HEK293 (cell line): ENCODE measurements around the gene FYB2.

ENCODE experiments used
- CTCF ChIA-PET: fragments of 350-600 bp; formaldehyde crosslinking; extraction: SDS; loops from one replicate; lab custom pipeline; 2021; ENCODE audit warnings: antibody characterized with exemption; lab: Yijun Ruan, JAX
- POLR2A ChIA-PET: fragments of 300-600 bp; formaldehyde crosslinking; extraction: SDS; loops from one replicate; lab custom pipeline; 2020; ENCODE audit warnings: antibody characterized with exemption, inconsistent platforms; lab: Yijun Ruan, JAX
- H3K27ac ChIP-seq: fragments of 200-500 bp; sonication (Bioruptor generic); 2 replicates; pipeline ENCODE4 v1.5.1; 2014; ENCODE audit warnings: low read depth, low read length, control low read depth, inconsistent platforms; ENCODE audit errors: extremely low read depth
- H3K36me3 ChIP-seq, 2 experiments: fragments of 200-500 bp in 1 of 2; sonication (Bioruptor generic) in 1 of 2; 1 replicate in 1 of 2; 2 replicates in 1 of 2; pipeline ENCODE4 v1.5.1; 2014 to 2017; ENCODE audit warnings: inconsistent platforms in 2 of 2, low read length in 2 of 2; ENCODE audit not compliant: control insufficient read depth in 2 of 2, insufficient read depth in 1 of 2
- H3K4me1 ChIP-seq: fragments of 200-500 bp; sonication (Bioruptor generic); 2 replicates; pipeline ENCODE4 v1.5.1; 2014; ENCODE audit warnings: mild to moderate bottlenecking, low read length, inconsistent platforms; ENCODE audit not compliant: control insufficient read depth, insufficient read depth
- H3K4me3 ChIP-seq: 2 replicates; pipeline ENCODE4 v1.5.1; 2011; ENCODE audit warnings: low read depth, mild to moderate bottlenecking, control low read depth, low read length, moderate library complexity
- H3K9me3 ChIP-seq: fragments of 200-500 bp; sonication (Bioruptor generic); 2 replicates; pipeline ENCODE4 v1.5.1; 2014; ENCODE audit warnings: low read depth, low read length, inconsistent platforms; ENCODE audit not compliant: control insufficient read depth, insufficient read depth
- CTCF ChIP-seq: fragments of 450-650 bp; formaldehyde crosslinking; IDR thresholded peaks from 2 replicates; pipeline ENCODE4 v1.5.1; 2016; ENCODE audit warnings: missing biosample characterization, missing genetic modification characterization
- GLIS1 ChIP-seq: fragments of 450-650 bp; formaldehyde crosslinking; IDR thresholded peaks from 2 replicates; pipeline ENCODE4 v1.5.1; 2016; ENCODE audit warnings: missing biosample characterization, missing genetic modification characterization
- KLF10 ChIP-seq: fragments of 450-650 bp; IDR thresholded peaks from 2 replicates; pipeline ENCODE4 v1.5.1; 2018; ENCODE audit warnings: missing biosample characterization, mild to moderate bottlenecking, missing genetic modification characterization
- ZBTB11 ChIP-seq: fragments of 450-650 bp; formaldehyde crosslinking; conservative IDR thresholded peaks from 2 replicates; pipeline ENCODE4 v1.5.1; 2016; ENCODE audit warnings: low read depth, missing biosample characterization, missing genetic modification characterization
- ZBTB20 ChIP-seq: fragments of 450-650 bp; formaldehyde crosslinking; IDR thresholded peaks from 2 replicates; pipeline ENCODE4 v1.5.1; 2016; ENCODE audit warnings: missing biosample characterization, missing genetic modification characterization
- ZFHX2 ChIP-seq: fragments of 450-650 bp; formaldehyde crosslinking; conservative IDR thresholded peaks from 2 replicates; pipeline ENCODE4 v1.5.1; 2016; ENCODE audit warnings: missing biosample characterization, missing genetic modification characterization
- ZNF16 ChIP-seq: fragments of 450-650 bp; formaldehyde crosslinking; IDR thresholded peaks from 2 replicates; pipeline ENCODE4 v1.5.1; 2016; ENCODE audit warnings: low read depth, missing biosample characterization, missing genetic modification characterization
- ZNF175 ChIP-seq: fragments of 450-650 bp; formaldehyde crosslinking; IDR thresholded peaks from 2 replicates; pipeline ENCODE4 v1.5.1; 2016; ENCODE audit warnings: missing biosample characterization, missing genetic modification characterization
- ZNF18 ChIP-seq: fragments of 450-650 bp; formaldehyde crosslinking; IDR thresholded peaks from 2 replicates; pipeline ENCODE4 v1.5.1; 2016; ENCODE audit warnings: missing biosample characterization, missing genetic modification characterization
- ZNF19 ChIP-seq: fragments of 450-650 bp; formaldehyde crosslinking; IDR thresholded peaks from 2 replicates; pipeline ENCODE4; 2016; ENCODE audit warnings: missing biosample characterization, missing genetic modification characterization, low read depth
- ZNF202 ChIP-seq: fragments of 450-650 bp; formaldehyde crosslinking; IDR thresholded peaks from 2 replicates; pipeline ENCODE4 v1.5.1; 2016; ENCODE audit warnings: missing biosample characterization, missing genetic modification characterization, borderline replicate concordance
- ZNF239 ChIP-seq: fragments of 450-650 bp; formaldehyde crosslinking; IDR thresholded peaks from 2 replicates; pipeline ENCODE4 v1.5.1; 2016; ENCODE audit warnings: missing biosample characterization, missing genetic modification characterization
- ZNF266 ChIP-seq: fragments of 450-650 bp; formaldehyde crosslinking; IDR thresholded peaks from 2 replicates; pipeline ENCODE4 v1.5.1; 2016; ENCODE audit warnings: missing biosample characterization, missing genetic modification characterization, low read depth
- ZNF362 ChIP-seq: fragments of 450-650 bp; formaldehyde crosslinking; IDR thresholded peaks from 2 replicates; pipeline ENCODE4 v1.5.1; 2016; ENCODE audit warnings: missing biosample characterization, missing genetic modification characterization
- ZNF391 ChIP-seq: fragments of 450-650 bp; formaldehyde crosslinking; IDR thresholded peaks from 2 replicates; pipeline ENCODE4 v1.5.1; 2016; ENCODE audit warnings: low read depth, missing biosample characterization, missing genetic modification characterization, borderline replicate concordance
- ZNF416 ChIP-seq: fragments of 450-650 bp; formaldehyde crosslinking; IDR thresholded peaks from 2 replicates; pipeline ENCODE4 v1.5.1; 2016; ENCODE audit warnings: missing biosample characterization, missing genetic modification characterization
- ZNF426 ChIP-seq: fragments of 450-650 bp; formaldehyde crosslinking; IDR thresholded peaks from 2 replicates; pipeline ENCODE4 v1.5.1; 2017; ENCODE audit warnings: missing biosample characterization, missing genetic modification characterization, mild to moderate bottlenecking, inconsistent platforms, moderate library complexity
- ZNF513 ChIP-seq: fragments of 450-650 bp; IDR thresholded peaks from 2 replicates; pipeline ENCODE4 v1.5.1; 2018; ENCODE audit warnings: missing biosample characterization, missing genetic modification characterization
- ZNF560 ChIP-seq: fragments of 450-650 bp; formaldehyde crosslinking; IDR thresholded peaks from 2 replicates; pipeline ENCODE4 v1.5.1; 2017; ENCODE audit warnings: missing biosample characterization, missing genetic modification characterization, borderline replicate concordance
- ZNF623 ChIP-seq: fragments of 450-650 bp; formaldehyde crosslinking; IDR thresholded peaks from 2 replicates; pipeline ENCODE4 v1.5.1; 2016; ENCODE audit warnings: missing biosample characterization, missing genetic modification characterization
- ZNF654 ChIP-seq: fragments of 450-650 bp; formaldehyde crosslinking; IDR thresholded peaks from 2 replicates; pipeline ENCODE4 v1.5.1; 2016; ENCODE audit warnings: low read depth, missing biosample characterization, missing genetic modification characterization
- ZSCAN5A ChIP-seq: fragments of 450-650 bp; formaldehyde crosslinking; IDR thresholded peaks from 2 replicates; pipeline ENCODE4 v1.5.1; 2016; ENCODE audit warnings: missing biosample characterization, missing genetic modification characterization
- ZXDB ChIP-seq: fragments of 450-650 bp; formaldehyde crosslinking; IDR thresholded peaks from 2 replicates; pipeline ENCODE4 v1.5.1; 2016; ENCODE audit warnings: missing biosample characterization, missing genetic modification characterization

FYB2 gene

GRCh38 chr1:56833088-56833487 is 13.9 kb upstream of the FYB2 start (continued):
- no peak for TF ChIP-seq GLIS1 (tag by site-specific recombination)

- ChIA-PET POLR2A (interaction anchor here (0.6 to 0.8 kb wide), 2 partner anchors 1219 to 1713 kb away, joined by 6 to 10 read pairs; no protein-coding TSS in a partner anchor), CTCF (interaction anchor here (0.5 to 2.2 kb wide), 23 partner anchors 9 to 1752 kb away, joined by 3 to 10 read pairs (median 5); partner anchors contain the start of gene C8B)
- no peaks in the 10 kb centered on the region for H3K4me1 ChIP-seq
- H3K27ac ChIP-seq = no peak overlapping the region
- no peaks in the 10 kb centered on the region for H3K9me3 ChIP-seq
- H3K36me3 ChIP-seq = no peaks in the 10 kb centered on the region
- H3K4me3 ChIP-seq = no peak overlapping the region
- TF ChIP-seq ZNF16 (tag by site-specific recombination) (no peak), ZNF202 (no peak), CTCF (tag by site-specific recombination) (peak; percentile 56), ZBTB11 (tag by site-specific recombination) (no peak), ZBTB20 (no peak), ZNF623 (no peak), ZNF175 (tag by site-specific recombination) (no peak), ZNF560 (tag by site-specific recombination) (no peak), ZNF239 (tag by site-specific recombination) (no peak), ZNF19 (no peak), ZXDB (tag by site-specific recombination) (no peak), KLF10 (tag by site-specific recombination) (no peak), ZNF426 (tag by site-specific recombination) (no peak), ZNF362 (tag by site-specific recombination) (peak; percentile 96), ZNF654 (tag by site-specific recombination) (peak; percentile 83), ZNF391 (tag by site-specific recombination) (no peak), ZNF266 (tag by site-specific recombination) (no peak), ZFHX2 (no peak), ZSCAN5A (tag by site-specific recombination) (no peak), ZNF513 (no peak; the same call in 1 of the 2 replicates), ZNF416 (tag by site-specific recombination) (no peak), ZNF18 (no peak)
Measured at GRCh38 chr1:56831871-56832693, 12.9 kb upstream of the FYB2 start.
